Mesenchymal stem cell (in vitro differentiated cells and primary cell): ENCODE results near the gene NKAIN2.

Source experiments
- DNase-seq: peaks from one replicate; pipeline ENCODE4 v3.0.0-alpha.2; 2013
- H2AFZ ChIP-seq: one replicate; pipeline ENCODE4 v1.6.1; 2013; ENCODE audit warnings: low read depth, mild to moderate bottlenecking, control low read depth, inconsistent platforms, low read length, moderate library complexity
- H2AK5ac ChIP-seq: 2 replicates; pipeline ENCODE4 v1.6.1; 2013; ENCODE audit warnings: low read length, moderate library complexity, mild to moderate bottlenecking, inconsistent platforms; ENCODE audit not compliant: severe bottlenecking
- H2BK120ac ChIP-seq: one replicate; pipeline ENCODE4 v1.6.1; 2013; ENCODE audit warnings: low read depth, mild to moderate bottlenecking, inconsistent platforms, low read length, moderate library complexity
- H2BK12ac ChIP-seq, 2 experiments: one replicate each; pipeline ENCODE4 v1.6.1; 2013; ENCODE audit warnings: inconsistent platforms in 2 of 2, low read length in 2 of 2, mild to moderate bottlenecking in 2 of 2, moderate library complexity in 2 of 2, control low read depth in 1 of 2
- H2BK15ac ChIP-seq: one replicate; pipeline ENCODE4 v1.6.1; 2013; ENCODE audit warnings: mild to moderate bottlenecking, low read depth, inconsistent platforms; ENCODE audit not compliant: poor library complexity, severe bottlenecking
- H2BK5ac ChIP-seq: 2 replicates; pipeline ENCODE4 v1.6.1; 2013; ENCODE audit warnings: low read depth, mild to moderate bottlenecking, low read length, control low read depth, inconsistent platforms; ENCODE audit not compliant: poor library complexity, severe bottlenecking
- H3K14ac ChIP-seq, 2 experiments: one replicate each; pipeline ENCODE4 v1.6.1; 2013; ENCODE audit warnings: inconsistent platforms in 2 of 2, low read length in 2 of 2, control low read depth in 1 of 2, mild to moderate bottlenecking in 1 of 2, moderate library complexity in 1 of 2
- H3K18ac ChIP-seq, 2 experiments: one replicate each; pipeline ENCODE4 v1.6.1; 2013; ENCODE audit warnings: inconsistent platforms in 2 of 2, low read length in 2 of 2, control low read depth in 1 of 2, low read depth in 1 of 2, mild to moderate bottlenecking in 1 of 2
- H3K23ac ChIP-seq, 2 experiments: one replicate each; pipeline ENCODE4 v1.6.1; 2013; ENCODE audit warnings: inconsistent platforms in 2 of 2, low read length in 2 of 2, mild to moderate bottlenecking in 2 of 2, moderate library complexity in 2 of 2, control low read depth in 1 of 2
- H3K27ac ChIP-seq: 2 replicates; pipeline ENCODE4 v1.5.1; 2013; ENCODE audit warnings: mild to moderate bottlenecking, moderate library complexity, low read length, control low read depth, inconsistent platforms; ENCODE audit not compliant: poor library complexity, severe bottlenecking
- H3K27me3 ChIP-seq, 2 experiments: 2 replicates each; pipeline versions ENCODE4 v1.6.1 to v1.7.0; 2013; ENCODE audit warnings: low read length in 2 of 2, mild to moderate bottlenecking in 2 of 2, moderate library complexity in 2 of 2, control low read depth in 1 of 2, inconsistent platforms in 1 of 2; ENCODE audit not compliant: control insufficient read depth in 1 of 2, insufficient read depth in 1 of 2
- H3K36me3 ChIP-seq, 2 experiments: 2 replicates each; pipeline versions ENCODE4 v1.6.1 to v1.7.0; 2013; ENCODE audit warnings: low read length in 2 of 2, control low read depth in 1 of 2, inconsistent platforms in 1 of 2, low read depth in 1 of 2, mild to moderate bottlenecking in 1 of 2; ENCODE audit not compliant: insufficient read depth in 2 of 2, control insufficient read depth in 1 of 2
- H3K4ac ChIP-seq, 2 experiments: one replicate each; pipeline ENCODE4 v1.6.1; 2013; ENCODE audit warnings: inconsistent platforms in 2 of 2, low read length in 2 of 2, mild to moderate bottlenecking in 2 of 2, moderate library complexity in 2 of 2, control low read depth in 1 of 2, low read depth in 1 of 2
- H3K4me1 ChIP-seq: 2 replicates; pipeline ENCODE4 v1.6.1; 2013; ENCODE audit warnings: low read depth, low read length, control low read depth; ENCODE audit not compliant: control insufficient read depth, insufficient read depth
- H3K4me2 ChIP-seq: 2 replicates; pipeline ENCODE4 v1.6.1; 2013; ENCODE audit warnings: low read length, mild to moderate bottlenecking, inconsistent platforms; ENCODE audit not compliant: poor library complexity, severe bottlenecking
- H3K4me3 ChIP-seq, 2 experiments: 2 replicates each; pipeline versions ENCODE4 v1.5.1 to v1.7.0; 2013; ENCODE audit warnings: low read length in 2 of 2, mild to moderate bottlenecking in 2 of 2, control low read depth in 1 of 2, low read depth in 1 of 2; ENCODE audit not compliant: insufficient read depth in 1 of 2
- H3K79me1 ChIP-seq: replicated peaks from 2 replicates; pipeline ENCODE4 v1.6.1; 2013; ENCODE audit warnings: mild to moderate bottlenecking, control low read depth, low read length, inconsistent platforms; ENCODE audit not compliant: poor library complexity, severe bottlenecking
- H3K9ac ChIP-seq: 2 replicates; pipeline ENCODE4 v1.7.0; 2013; ENCODE audit warnings: mild to moderate bottlenecking, low read length, moderate library complexity
- H3K9me3 ChIP-seq: 2 replicates; pipeline ENCODE4 v1.7.0; 2013; ENCODE audit warnings: mild to moderate bottlenecking, low read length; ENCODE audit not compliant: control insufficient read depth
- H4K8ac ChIP-seq: one replicate; pipeline ENCODE4 v1.6.1; 2013; ENCODE audit warnings: inconsistent platforms, mild to moderate bottlenecking, low read length, moderate library complexity
- H4K91ac ChIP-seq: one replicate; pipeline ENCODE4 v1.6.1; 2013; ENCODE audit warnings: mild to moderate bottlenecking, low read length, inconsistent platforms
- WGBS: methylation state at CpG from one replicate; pipeline ENCODE4 v1.1.7; 2013; ENCODE audit warnings: mixed read lengths; 5-methylcytosine and 5-hydroxymethylcytosine counted together

The NKAIN2 gene

DNA sequence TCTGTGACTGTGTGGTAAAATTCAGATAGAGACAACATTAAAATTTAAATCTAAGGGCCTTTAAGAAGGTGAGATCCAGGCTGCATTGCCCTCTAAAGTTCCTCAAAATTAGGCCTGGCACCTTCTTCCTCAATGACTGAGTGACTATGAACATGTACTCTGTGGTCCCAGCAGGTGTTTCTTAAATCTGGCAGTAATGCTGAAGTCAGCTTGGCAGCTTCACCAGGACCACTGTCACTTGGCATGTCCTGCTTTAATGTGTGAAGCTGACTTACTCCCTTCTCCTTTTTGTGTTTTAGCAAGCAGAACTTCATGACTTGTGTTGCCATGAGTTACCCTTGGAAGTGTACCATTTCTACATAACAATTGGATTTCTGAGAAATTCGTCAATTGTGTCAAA is 141.7 kb downstream of the NKAIN2 start:
- Histone ChIP-seq H2BK120ac (no peak overlapping the region), H2BK5ac (no peak overlapping the region), H2BK12ac (peak overlapping the region in 1 of 2 experiments; percentile 73), H2AK5ac (no peak overlapping the region), H3K14ac (no peak overlapping the region), H3K18ac (no peak overlapping the region), H3K9me3 (peaks cover 10% of the 10 kb centered on the region), H3K23ac (no peak overlapping the region), H3K27me3 (no peaks in the 10 kb centered on the region), H3K4me3 (no peak overlapping the region), H2AFZ (no peak overlapping the region), H3K4ac (no peak overlapping the region), H3K27ac (no peak overlapping the region), H3K9ac (no peak overlapping the region), H3K4me2 (no peak overlapping the region), H4K8ac (no peak overlapping the region), H4K91ac (no peak overlapping the region), H3K36me3 (no peaks in the 10 kb centered on the region), H3K4me1 (no peaks in the 10 kb centered on the region), H3K79me1 (no peaks in the 10 kb centered on the region), H2BK15ac (no peak overlapping the region)
- WGBS = no CpG with 5 or more reads among the region's 1 CpG
- DNase-seq = no peak

DNA sequence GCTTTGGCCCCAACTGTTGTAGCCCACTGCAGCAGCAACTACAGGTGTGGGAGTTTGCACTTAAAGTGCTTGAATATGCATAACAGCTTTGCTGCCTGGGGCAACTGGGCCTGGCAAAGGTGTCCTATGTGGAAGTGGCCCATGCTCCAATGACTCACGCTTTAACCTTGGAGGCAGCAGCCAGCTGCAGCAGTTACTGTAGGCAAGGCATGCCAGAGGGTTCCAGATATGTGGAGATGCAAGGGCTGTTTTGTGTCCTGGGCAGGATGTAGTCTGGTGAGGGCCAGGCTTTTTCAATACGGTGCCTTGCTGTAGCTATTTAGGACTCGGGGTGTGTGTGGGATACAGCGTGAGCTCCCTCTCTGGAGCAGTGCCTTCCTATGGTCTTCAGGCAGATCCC is 150.3 kb downstream of the NKAIN2 start:
- no peaks in the 10 kb centered on the region for H3K79me1 ChIP-seq
- H2AFZ ChIP-seq = no peak overlapping the region
- H3K4me2 ChIP-seq = no peak overlapping the region
- H3K4ac ChIP-seq = no peak overlapping the region
- no peak for DNase-seq
- H4K91ac ChIP-seq = peak overlapping the region; percentile 25
- no peak overlapping the region for H3K14ac ChIP-seq
- H3K4me1 ChIP-seq = no peaks in the 10 kb centered on the region
- WGBS = 92% methylated on average over 4 of the region's 4 CpGs
- no peaks in the 10 kb centered on the region for H3K27me3 ChIP-seq
- H2AK5ac ChIP-seq = no peak overlapping the region
- H3K18ac ChIP-seq = no peak overlapping the region
- no peak overlapping the region for H3K23ac ChIP-seq
- no peak overlapping the region for H3K27ac ChIP-seq
- H3K4me3 ChIP-seq = no peak overlapping the region
- no peak overlapping the region for H2BK12ac ChIP-seq
- H2BK15ac ChIP-seq = no peak overlapping the region
- no peak overlapping the region for H4K8ac ChIP-seq
- H3K9me3 ChIP-seq = peaks cover 27% of the 10 kb centered on the region
- no peak overlapping the region for H3K9ac ChIP-seq
- no peak overlapping the region for H2BK5ac ChIP-seq
- H2BK120ac ChIP-seq = no peak overlapping the region
- H3K36me3 ChIP-seq = no peaks in the 10 kb centered on the region

DNA sequence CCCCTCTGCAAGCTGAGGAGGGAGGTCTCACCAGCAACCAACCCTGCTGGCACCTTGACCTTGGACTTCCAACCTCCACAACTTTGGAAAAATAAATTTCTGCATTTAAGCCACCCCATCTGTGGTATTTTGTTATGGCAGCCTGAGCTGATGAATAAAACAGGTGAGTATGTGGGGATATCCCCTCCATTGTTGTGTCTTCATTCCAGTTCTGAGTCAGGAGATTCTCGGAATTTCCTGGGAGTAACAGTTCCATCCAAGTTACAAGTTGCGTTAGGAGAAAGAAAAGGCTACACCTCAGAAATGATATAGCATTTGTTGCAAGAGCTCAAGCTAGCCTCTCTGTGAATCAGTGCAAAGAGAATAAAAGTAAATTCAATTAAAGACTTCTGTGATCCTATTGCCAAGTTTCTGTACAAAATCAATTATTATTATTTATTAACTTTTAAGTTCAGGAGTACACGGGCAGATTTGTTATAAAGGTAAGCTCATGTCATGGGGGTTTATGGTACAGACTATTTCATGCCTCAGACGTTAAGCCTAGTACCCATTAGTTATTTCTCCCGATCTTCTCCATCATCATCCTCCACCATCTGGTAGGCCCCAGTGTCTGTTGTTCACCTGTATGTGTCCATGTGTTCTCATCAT is 153.0 kb downstream of the NKAIN2 start:
- Histone ChIP-seq H3K79me1 (no peaks in the 10 kb centered on the region), H3K27ac (no peak overlapping the region), H3K27me3 (no peaks in the 10 kb centered on the region), H3K23ac (no peak overlapping the region), H3K14ac (no peak overlapping the region), H2BK12ac (no peak overlapping the region), H3K9me3 (peaks cover 18% of the 10 kb centered on the region), H3K36me3 (no peaks in the 10 kb centered on the region), H2AFZ (no peak overlapping the region), H4K8ac (no peak overlapping the region), H4K91ac (no peak overlapping the region), H3K4me2 (no peak overlapping the region), H2BK120ac (no peak overlapping the region), H2BK15ac (no peak overlapping the region), H3K4me3 (no peak overlapping the region), H3K4me1 (no peaks in the 10 kb centered on the region), H3K9ac (no peak overlapping the region), H2AK5ac (no peak overlapping the region), H2BK5ac (no peak overlapping the region), H3K4ac (no peak overlapping the region), H3K18ac (no peak overlapping the region)
- WGBS = 96% methylated on average over 2 of the region's 5 CpGs
- no peak for DNase-seq

DNA sequence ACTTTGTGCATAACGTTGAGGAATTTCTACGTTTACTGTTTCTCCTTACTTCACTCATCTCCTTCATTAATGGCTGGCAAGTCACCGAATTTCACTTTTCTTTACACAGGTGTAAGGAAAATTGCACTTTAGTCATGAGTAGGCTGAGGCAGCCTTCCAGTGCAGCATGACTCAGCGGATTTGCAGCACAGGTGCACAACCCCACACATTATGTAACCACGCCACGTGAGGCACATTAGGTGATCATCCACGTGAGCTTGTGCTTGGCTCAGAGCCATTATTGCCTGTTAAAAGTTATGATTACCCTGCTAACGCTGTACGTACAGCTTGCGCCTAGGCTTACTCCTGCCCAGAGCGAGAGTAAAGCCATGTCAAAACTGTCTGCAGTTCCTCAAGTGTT is 158.8 kb downstream of the NKAIN2 start:
- Histone ChIP-seq H3K9me3 (no peaks in the 10 kb centered on the region), H3K4me3 (no peak overlapping the region), H4K8ac (no peak overlapping the region), H3K14ac (no peak overlapping the region), H3K79me1 (no peaks in the 10 kb centered on the region), H2BK5ac (no peak overlapping the region), H2AFZ (no peak overlapping the region), H2BK12ac (no peak overlapping the region), H2BK15ac (no peak overlapping the region), H3K4ac (no peak overlapping the region), H3K4me1 (no peaks in the 10 kb centered on the region), H3K18ac (no peak overlapping the region), H3K27ac (no peak overlapping the region), H2AK5ac (no peak overlapping the region), H3K27me3 (no peaks in the 10 kb centered on the region), H3K4me2 (no peak overlapping the region), H2BK120ac (no peak overlapping the region), H3K9ac (no peak overlapping the region), H3K36me3 (no peaks in the 10 kb centered on the region), H3K23ac (no peak overlapping the region), H4K91ac (no peak overlapping the region)
- DNase-seq = no peak
- 90% methylated on average over 11 of the region's 11 CpGs for WGBS
